ENCODE results near the gene SMPDL3A. TPM values are rescaled to one million over a fixed set of nuclear protein-coding genes. Genes with fewer than 3 reads are reported as not detected.
A peak's percentile ranks its signal among the peaks of the same experiment; 100 is the strongest.

SMPDL3A gene
- total and polyA plus RNA-seq, 2 of the 13 experiments (the other 11 are each of a cell fraction or from before 2014, with no cell fraction given), result 7.8 to 17.3 TPM

- peak in 1 of 2 experiments; percentile 64; a peak in 1 of 4 replicates for TF ChIP-seq REST (IDR thresholded peaks at IDR 0.05; ENCODE audit: borderline replicate concordance in 1 of 2, low read depth in 1 of 2, low read length in 2 of 2)
- peak; percentile 25 to 61; a peak in 2 of 4 replicates for TF ChIP-seq POLR2A (IDR thresholded peaks at IDR 0.05; ENCODE audit: insufficient read depth in 1 of 2, low read depth in 2 of 2, low read length in 2 of 2)
- TF ChIP-seq KDM2A (CRISPR knock-in tag; IDR thresholded peaks at IDR 0.05; ENCODE audit: borderline replicate concordance, low read depth), result no peak
- TF ChIP-seq THAP8 (CRISPR knock-in tag; IDR thresholded peaks at IDR 0.05; ENCODE audit: borderline replicate concordance), result no peak
- TF ChIP-seq ARID2 (CRISPR knock-in tag; IDR thresholded peaks at IDR 0.05; ENCODE audit: borderline replicate concordance), result no peak; the same call in 1 of the 2 replicates
- TF ChIP-seq CSRNP2 (CRISPR knock-in tag; conservative IDR thresholded peaks at IDR 0.05; ENCODE audit: low read depth), result no peak
- no peak for TF ChIP-seq PAF1 (CRISPR knock-in tag; IDR thresholded peaks at IDR 0.05)
- no peak for TF ChIP-seq GPN1 (CRISPR knock-in tag; IDR thresholded peaks at IDR 0.05; ENCODE audit: borderline replicate concordance)
- no peak for TF ChIP-seq PLSCR1 (CRISPR knock-in tag; IDR thresholded peaks at IDR 0.05; ENCODE audit: borderline replicate concordance)
- no peak for TF ChIP-seq ZNF180 (CRISPR knock-in tag; IDR thresholded peaks at IDR 0.05; ENCODE audit: borderline replicate concordance, low read depth)
- TF ChIP-seq ZBED4 (CRISPR knock-in tag; IDR thresholded peaks at IDR 0.05; ENCODE audit: borderline replicate concordance), result peak; percentile 38; the same call in 1 of the 2 replicates
- no peak for TF ChIP-seq PBX3 (CRISPR knock-in tag; IDR thresholded peaks at IDR 0.05; ENCODE audit: borderline replicate concordance)
- TF ChIP-seq IRF2 (CRISPR knock-in tag; IDR thresholded peaks at IDR 0.05), result peak; percentile 66; the same call in 1 of the 2 replicates
- TF ChIP-seq ZNF441 (CRISPR knock-in tag; IDR thresholded peaks at IDR 0.05; ENCODE audit: borderline replicate concordance), result peak; percentile 51; the same call in 1 of the 2 replicates
These were observed 1.6 kb downstream of the SMPDL3A start (continued) for GRCh38 chr6:122790423-122791309.
